Neuronal stem cell (in vitro differentiated cells): ENCODE results near the gene MRPL36.

ENCODE experiments used
- DNase-seq: peaks from one replicate; pipeline ENCODE4 v3.0.0-alpha.2; 2013; ENCODE audit warnings: low spot score
- H2AFZ ChIP-seq: one replicate; pipeline ENCODE4 v1.6.1; 2013; ENCODE audit warnings: mild to moderate bottlenecking, low read length, inconsistent platforms
- H2AK5ac ChIP-seq: 2 replicates; pipeline ENCODE4 v1.6.1; 2013; ENCODE audit warnings: low read depth, mild to moderate bottlenecking, inconsistent platforms, low read length, moderate library complexity, mixed read lengths
- H2BK120ac ChIP-seq: 2 replicates; pipeline ENCODE4 v1.6.1; 2013; ENCODE audit warnings: low read depth, mild to moderate bottlenecking, inconsistent platforms, low read length, moderate library complexity, mixed read lengths
- H2BK12ac ChIP-seq: one replicate; pipeline ENCODE4 v1.6.1; 2013; ENCODE audit warnings: low read length, inconsistent platforms
- H2BK15ac ChIP-seq: 2 replicates; pipeline ENCODE4 v1.6.1; 2013; ENCODE audit warnings: mild to moderate bottlenecking, low read length, inconsistent platforms, mixed read lengths
- H2BK5ac ChIP-seq: one replicate; pipeline ENCODE4 v1.6.1; 2013; ENCODE audit warnings: inconsistent platforms, mild to moderate bottlenecking, low read length, moderate library complexity
- H3K14ac ChIP-seq: one replicate; pipeline ENCODE4 v1.6.1; 2013; ENCODE audit warnings: low read length, inconsistent platforms
- H3K18ac ChIP-seq: 2 replicates; pipeline ENCODE4 v1.6.1; 2013; ENCODE audit warnings: low read length, inconsistent platforms
- H3K23ac ChIP-seq: 2 replicates; pipeline ENCODE4 v1.6.1; 2013; ENCODE audit warnings: low read depth, mild to moderate bottlenecking, mixed read lengths, low read length, inconsistent platforms; ENCODE audit not compliant: poor library complexity
- H3K27ac ChIP-seq: replicated peaks from 3 replicates; pipeline ENCODE4 v1.5.1; 2013; ENCODE audit warnings: low read length, inconsistent platforms
- H3K27me3 ChIP-seq, 3 experiments: 2 replicates each; pipeline ENCODE4 v1.6.1; 2013; ENCODE audit warnings: low read length in 3 of 3, mild to moderate bottlenecking in 2 of 3, inconsistent platforms in 1 of 3, low read depth in 1 of 3, mixed read lengths in 1 of 3, moderate library complexity in 1 of 3; ENCODE audit not compliant: control insufficient read depth in 3 of 3, insufficient read depth in 3 of 3
- H3K36me3 ChIP-seq, 2 donors: replicated peaks in 1 of 2; 2 replicates each; pipeline ENCODE4 v1.6.1; 2013; ENCODE audit warnings: low read length in 2 of 2; ENCODE audit not compliant: control insufficient read depth in 2 of 2, insufficient read depth in 2 of 2
- H3K4ac ChIP-seq: 2 replicates; pipeline ENCODE4 v1.6.1; 2013; ENCODE audit warnings: inconsistent platforms, mild to moderate bottlenecking, low read length, moderate library complexity
- H3K4me1 ChIP-seq, 2 donors: 1 replicate in 1 of 2; 2 replicates in 1 of 2; pipeline ENCODE4 v1.6.1; 2013; ENCODE audit warnings: low read length in 2 of 2, low read depth in 1 of 2; ENCODE audit not compliant: control insufficient read depth in 2 of 2, insufficient read depth in 1 of 2
- H3K4me2 ChIP-seq: one replicate; pipeline ENCODE4 v1.6.1; 2013; ENCODE audit warnings: mild to moderate bottlenecking, low read length, inconsistent platforms; ENCODE audit not compliant: insufficient read depth, poor library complexity, severe bottlenecking
- H3K4me3 ChIP-seq, 2 donors: 2 replicates each; pipeline ENCODE4 v1.5.1; 2013; ENCODE audit warnings: low read length in 2 of 2, mild to moderate bottlenecking in 2 of 2, inconsistent platforms in 1 of 2, moderate library complexity in 1 of 2
- H3K79me1 ChIP-seq: one replicate; pipeline ENCODE4 v1.6.1; 2013; ENCODE audit warnings: low read depth, mild to moderate bottlenecking, inconsistent platforms, low read length, moderate library complexity
- H3K9ac ChIP-seq: one replicate; pipeline ENCODE4 v1.6.1; 2013; ENCODE audit warnings: mild to moderate bottlenecking, low read depth, low read length, inconsistent platforms; ENCODE audit not compliant: poor library complexity
- H3K9me3 ChIP-seq, 2 donors: replicated peaks in 1 of 2; 2 replicates each; pipeline versions ENCODE3 to v1.6.1; 2013; ENCODE audit warnings: low read length in 2 of 2, mild to moderate bottlenecking in 2 of 2, inconsistent platforms in 1 of 2, low read depth in 1 of 2, mixed read lengths in 1 of 2, moderate library complexity in 1 of 2; ENCODE audit not compliant: control insufficient read depth in 2 of 2, insufficient read depth in 1 of 2
- H4K8ac ChIP-seq: one replicate; pipeline ENCODE4 v1.6.1; 2013; ENCODE audit warnings: low read depth, mild to moderate bottlenecking, inconsistent platforms, low read length, moderate library complexity
- H4K91ac ChIP-seq: one replicate; pipeline ENCODE4 v1.6.1; 2013; ENCODE audit warnings: low read length, low read depth, mild to moderate bottlenecking, inconsistent platforms; ENCODE audit not compliant: poor library complexity
- WGBS, 2 donors: extraction: QIAGEN DNeasy Blood & Tissue Kit; methylation state at CpG; one replicate each; pipeline ENCODE4 v1.1.7; 2013; ENCODE audit warnings: missing lambda C conversion rate in 2 of 2, mixed read lengths in 1 of 2; ENCODE audit not compliant: insufficient read length in 2 of 2, insufficient replicate concordance in 1 of 2; ENCODE audit errors: extremely low coverage in 2 of 2; 5-methylcytosine and 5-hydroxymethylcytosine counted together

MRPL36 gene

DNA sequence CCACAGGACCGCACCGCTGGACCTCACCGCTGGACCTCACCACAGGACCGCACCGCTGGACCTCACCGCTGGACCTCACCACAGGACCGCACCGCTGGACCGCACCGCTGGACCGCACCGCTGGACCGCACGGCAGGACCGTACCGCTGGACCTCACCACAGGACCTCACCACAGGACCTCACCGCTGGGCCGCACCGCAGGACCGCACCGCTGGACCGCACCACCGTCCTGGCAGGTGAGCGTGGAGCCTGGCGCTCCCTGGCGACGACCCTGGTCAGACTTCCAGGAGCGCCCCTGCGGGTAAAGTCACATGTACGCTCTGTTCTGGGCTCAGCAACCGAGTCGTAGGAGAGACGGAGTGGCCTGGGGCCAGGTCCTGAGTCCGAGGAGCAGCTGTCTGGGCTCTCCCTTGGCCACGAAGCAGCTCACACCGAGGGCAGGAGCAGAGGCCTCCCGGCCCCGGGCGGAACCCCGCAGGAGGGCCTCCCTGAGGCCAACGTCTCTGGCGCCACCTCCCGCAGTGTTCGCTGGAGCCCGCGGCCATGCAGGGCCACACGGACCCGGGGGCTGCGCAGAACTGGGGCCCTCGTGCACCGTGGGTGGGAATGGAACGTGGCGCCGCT lies 30.5 kb downstream of the MRPL36 start:
- H3K36me3 ChIP-seq = no peaks in the 10 kb centered on the region
- no peak overlapping the region for H3K4me3 ChIP-seq
- H3K18ac ChIP-seq = peak overlapping the region; percentile 87
- H2BK5ac ChIP-seq = no peak overlapping the region
- H3K9me3 ChIP-seq = peaks cover 2 to 13% of the 10 kb centered on the region in 2 donors
- H4K8ac ChIP-seq = no peak overlapping the region
- peak overlapping the region; percentile 84 for H3K14ac ChIP-seq
- peaks cover 9 to 10% of the 10 kb centered on the region in 2 donors for H3K4me1 ChIP-seq
- no peak overlapping the region for H3K9ac ChIP-seq
- peak overlapping the region; percentile 98 for H2BK12ac ChIP-seq
- no peaks in the 10 kb centered on the region for H3K27me3 ChIP-seq
- DNase-seq = no peak
- peak overlapping the region; percentile 57 for H3K23ac ChIP-seq
- no peak overlapping the region for H4K91ac ChIP-seq
- no peak overlapping the region for H2AFZ ChIP-seq
- H2BK15ac ChIP-seq = peak overlapping the region; percentile 86
- peak overlapping the region; percentile 41 for H3K4ac ChIP-seq
- no peak overlapping the region for H3K27ac ChIP-seq
- no peaks in the 10 kb centered on the region for H3K79me1 ChIP-seq
- H2AK5ac ChIP-seq = peak overlapping the region; percentile 28
- no peak overlapping the region for H2BK120ac ChIP-seq
- no CpG with 5 or more reads among the region's 54 CpGs for WGBS, 2 donors
- no peak overlapping the region for H3K4me2 ChIP-seq

- no CpG with 5 or more reads among the region's 35 CpGs for WGBS, 2 donors
- no peak overlapping the region for H3K4ac ChIP-seq
- no peak overlapping the region for H3K9ac ChIP-seq
- no peak overlapping the region for H2AFZ ChIP-seq
- no peak overlapping the region for H3K4me2 ChIP-seq
- peak overlapping the region; percentile 43 for H3K14ac ChIP-seq
- peak overlapping the region; percentile 27 for H4K8ac ChIP-seq
- H3K9me3 ChIP-seq = peaks cover 2 to 13% of the 10 kb centered on the region in 2 donors
- no peaks in the 10 kb centered on the region for H3K79me1 ChIP-seq
- peak overlapping the region; percentile 65 for H3K18ac ChIP-seq
- H2BK12ac ChIP-seq = peak overlapping the region; percentile 48
- no peaks in the 10 kb centered on the region for H3K36me3 ChIP-seq
- no peak overlapping the region for H2BK15ac ChIP-seq
- H2BK5ac ChIP-seq = no peak overlapping the region
- H2AK5ac ChIP-seq = peak overlapping the region; percentile 28
- H3K27me3 ChIP-seq = no peaks in the 10 kb centered on the region
- no peak overlapping the region for H3K4me3 ChIP-seq
- no peak overlapping the region for H4K91ac ChIP-seq
- peaks cover 9 to 14% of the 10 kb centered on the region in 2 donors for H3K4me1 ChIP-seq
- no peak overlapping the region for H3K23ac ChIP-seq
- H3K27ac ChIP-seq = no peak overlapping the region
- no peak overlapping the region for H2BK120ac ChIP-seq
- peak; percentile 26 for DNase-seq
Measured at GRCh38 chr5:1768283-1769000, 31.2 kb downstream of the MRPL36 start.

DNA sequence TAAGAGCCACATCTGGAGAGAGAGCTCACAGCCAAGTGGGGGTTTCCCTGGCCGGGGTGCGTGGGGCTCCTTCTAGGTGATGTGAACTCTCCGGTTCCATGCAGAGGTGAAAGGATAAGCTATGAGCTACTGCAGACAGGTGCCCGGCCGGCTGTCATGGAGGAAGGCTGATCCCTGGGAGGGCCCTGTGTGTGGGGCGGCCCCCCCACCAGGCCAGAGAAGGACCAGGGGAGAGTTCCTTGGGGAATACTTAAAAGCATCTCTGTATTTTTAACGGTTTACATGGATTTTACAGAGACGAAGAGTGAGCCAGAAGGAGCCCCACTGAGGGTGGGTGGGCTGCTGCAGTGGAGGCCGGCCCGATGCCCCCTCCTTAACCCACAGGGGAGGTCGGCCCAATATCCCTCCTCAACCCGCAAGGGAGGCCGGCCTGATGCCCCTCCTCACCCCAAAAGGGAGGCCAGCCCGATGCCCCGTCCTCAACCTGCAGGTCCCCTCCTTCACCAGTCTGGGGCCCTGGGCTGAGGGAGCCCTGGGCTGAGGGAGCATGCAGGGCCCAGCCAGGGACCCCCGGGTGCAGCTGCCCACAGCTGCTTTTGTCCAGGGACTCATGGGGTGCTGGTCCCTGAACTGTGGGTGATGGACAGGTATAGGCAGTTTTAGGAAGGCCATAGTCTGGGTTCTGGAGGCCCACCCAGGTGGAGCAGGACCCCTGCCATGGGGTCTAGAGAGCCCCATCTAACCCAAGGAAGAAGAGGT lies 31.9 kb downstream of the MRPL36 start:
- Histone ChIP-seq H2AK5ac (peak overlapping the region; percentile 6), H3K18ac (peak overlapping the region; percentile 54), H3K4me1 (peaks cover 8 to 16% of the 10 kb centered on the region in 2 donors), H3K36me3 (no peaks in the 10 kb centered on the region), H2BK120ac (no peak overlapping the region), H3K14ac (no peak overlapping the region), H2BK12ac (no peak overlapping the region), H3K79me1 (no peaks in the 10 kb centered on the region), H3K4me3 (no peak overlapping the region), H2BK15ac (no peak overlapping the region), H2AFZ (peak overlapping the region; percentile 23), H3K23ac (no peak overlapping the region), H4K8ac (no peak overlapping the region), H3K4me2 (no peak overlapping the region), H3K27me3 (no peaks in the 10 kb centered on the region), H3K9me3 (peaks cover 2 to 13% of the 10 kb centered on the region in 2 donors), H2BK5ac (no peak overlapping the region), H4K91ac (no peak overlapping the region), H3K4ac (no peak overlapping the region), H3K27ac (no peak overlapping the region), H3K9ac (no peak overlapping the region)
- no CpG with 5 or more reads among the region's 16 CpGs for WGBS, 2 donors
- no peak for DNase-seq

DNA sequence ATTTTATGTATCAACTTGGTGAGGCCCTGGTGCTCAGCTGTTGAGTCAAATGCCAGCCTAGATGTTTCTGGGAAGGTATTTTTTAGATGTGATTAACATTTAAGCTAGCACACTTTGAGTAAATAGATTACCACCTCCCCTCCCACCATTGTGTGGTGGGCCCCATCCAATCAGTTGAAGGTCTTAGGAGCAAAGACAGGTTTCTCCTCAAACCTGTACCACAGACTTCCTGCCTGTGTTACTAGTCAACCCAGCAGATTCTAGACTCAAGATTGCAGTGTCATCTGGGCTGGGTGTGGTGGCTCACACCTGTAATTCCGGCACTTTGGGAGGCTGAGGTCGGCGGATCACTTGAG lies 33.8 kb downstream of the MRPL36 start:
- no peak overlapping the region for H4K91ac ChIP-seq
- WGBS, 2 donors = no CpG with 5 or more reads among the region's 3 CpGs
- H4K8ac ChIP-seq = no peak overlapping the region
- no peak overlapping the region for H2AFZ ChIP-seq
- no peak overlapping the region for H3K27ac ChIP-seq
- H3K4me3 ChIP-seq = no peak overlapping the region
- H3K23ac ChIP-seq = no peak overlapping the region
- H3K18ac ChIP-seq = no peak overlapping the region
- no peaks in the 10 kb centered on the region for H3K36me3 ChIP-seq
- peaks cover 2 to 13% of the 10 kb centered on the region in 2 donors for H3K9me3 ChIP-seq
- H3K4me1 ChIP-seq = peaks cover 6 to 16% of the 10 kb centered on the region in 2 donors
- H2BK15ac ChIP-seq = no peak overlapping the region
- no peak for DNase-seq
- no peaks in the 10 kb centered on the region for H3K79me1 ChIP-seq
- H3K4me2 ChIP-seq = no peak overlapping the region
- H3K27me3 ChIP-seq = no peaks in the 10 kb centered on the region
- H2BK120ac ChIP-seq = no peak overlapping the region
- no peak overlapping the region for H2BK12ac ChIP-seq
- no peak overlapping the region for H3K4ac ChIP-seq
- no peak overlapping the region for H3K14ac ChIP-seq
- H2BK5ac ChIP-seq = no peak overlapping the region
- no peak overlapping the region for H3K9ac ChIP-seq
- H2AK5ac ChIP-seq = no peak overlapping the region
